ENCODE data around the gene CEACAM16.

The CEACAM16 gene

DNA sequence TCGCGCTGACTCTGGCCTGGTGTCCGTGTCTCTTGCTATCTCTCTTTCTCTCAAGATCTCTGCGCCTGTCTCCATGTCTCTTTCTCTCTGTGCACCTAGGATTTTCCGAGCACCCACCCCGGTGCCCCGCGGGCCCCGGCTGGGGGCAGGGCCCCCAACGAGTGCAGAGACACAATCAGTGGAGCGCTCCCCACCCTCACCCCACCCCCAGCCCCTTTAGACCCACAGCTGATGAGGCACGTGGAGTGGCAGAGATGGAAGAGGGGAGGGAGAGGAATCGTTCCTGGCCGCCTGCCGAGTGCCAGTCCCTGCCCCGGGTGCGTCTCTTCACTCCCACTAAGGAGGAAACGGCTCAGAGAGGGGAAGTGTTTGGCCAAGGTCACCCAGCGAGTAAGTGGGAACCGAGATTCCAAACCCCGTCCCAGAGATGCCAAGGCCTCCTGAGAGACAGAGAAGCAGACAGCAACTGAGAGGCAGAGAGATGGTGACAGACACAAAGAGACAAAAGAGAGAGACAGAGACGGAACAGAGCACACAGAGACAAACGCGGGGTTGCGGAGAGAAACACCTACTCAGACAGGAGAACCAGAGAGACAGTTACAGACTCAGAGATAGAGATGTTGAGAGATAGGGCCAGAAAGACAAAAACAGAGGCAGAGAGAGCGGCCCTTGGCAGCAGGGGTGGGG is 48.9 kb downstream of the CEACAM16 start:
- DNase-seq, result peak; percentile 81

GRCh38 chr19:44748426-44749254 is 49.7 kb downstream of the CEACAM16 start, which contains the start of gene BCL3:
TSS of gene BCL3 (plus strand) at chr19:44748708. CDS start at chr19:44748791, 83 bp downstream.
- peak; percentile 77 for DNase-seq

GRCh38 chr19:44749292-44749691 is 50.3 kb downstream of the CEACAM16 start:
- DNase-seq, result no peak

DNA sequence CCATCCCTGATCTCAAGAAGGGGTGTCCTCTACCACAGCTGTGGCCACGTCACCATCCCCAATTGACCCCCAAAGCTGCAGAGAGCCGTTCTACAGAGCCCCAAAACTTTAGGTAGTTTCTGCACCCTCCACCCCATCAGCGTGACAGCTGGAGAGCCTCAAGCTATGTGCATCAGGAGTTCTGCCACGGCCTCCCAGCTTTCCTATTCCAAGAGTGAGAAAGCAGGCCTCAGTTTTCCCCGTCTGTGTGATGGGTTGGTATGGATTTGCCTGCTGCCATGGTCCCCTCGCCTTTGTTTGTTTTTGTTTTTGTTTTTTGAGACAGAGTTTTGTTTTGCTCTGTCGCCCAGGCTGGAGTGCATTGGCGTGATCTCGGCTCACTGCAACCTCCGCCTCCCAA is 51.0 kb downstream of the CEACAM16 start:
- DNase-seq, result no peak

GRCh38 chr19:44752123-44752815 is 53.3 kb downstream of the CEACAM16 start:
- no peak for DNase-seq

GRCh38 chr19:44752816-44753625 is 54.1 kb downstream of the CEACAM16 start:
- peak; percentile 98 for DNase-seq

DNA sequence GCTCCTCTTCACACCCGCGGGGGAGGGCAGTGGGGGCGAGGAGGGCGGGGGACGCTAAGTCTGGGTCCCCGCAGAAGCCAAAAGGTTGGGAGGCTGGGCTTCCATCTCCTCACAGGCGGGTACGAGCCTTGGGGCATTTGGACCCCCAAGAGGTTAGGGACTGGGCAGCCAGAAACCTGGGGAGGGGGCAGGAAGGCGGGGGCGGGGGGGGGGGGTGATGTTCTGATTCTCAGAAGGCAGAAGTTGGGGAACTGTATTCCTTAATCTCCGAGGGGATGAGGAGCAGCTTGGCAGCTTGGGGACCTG is 54.6 kb downstream of the CEACAM16 start:
- no peak for DNase-seq

DNA sequence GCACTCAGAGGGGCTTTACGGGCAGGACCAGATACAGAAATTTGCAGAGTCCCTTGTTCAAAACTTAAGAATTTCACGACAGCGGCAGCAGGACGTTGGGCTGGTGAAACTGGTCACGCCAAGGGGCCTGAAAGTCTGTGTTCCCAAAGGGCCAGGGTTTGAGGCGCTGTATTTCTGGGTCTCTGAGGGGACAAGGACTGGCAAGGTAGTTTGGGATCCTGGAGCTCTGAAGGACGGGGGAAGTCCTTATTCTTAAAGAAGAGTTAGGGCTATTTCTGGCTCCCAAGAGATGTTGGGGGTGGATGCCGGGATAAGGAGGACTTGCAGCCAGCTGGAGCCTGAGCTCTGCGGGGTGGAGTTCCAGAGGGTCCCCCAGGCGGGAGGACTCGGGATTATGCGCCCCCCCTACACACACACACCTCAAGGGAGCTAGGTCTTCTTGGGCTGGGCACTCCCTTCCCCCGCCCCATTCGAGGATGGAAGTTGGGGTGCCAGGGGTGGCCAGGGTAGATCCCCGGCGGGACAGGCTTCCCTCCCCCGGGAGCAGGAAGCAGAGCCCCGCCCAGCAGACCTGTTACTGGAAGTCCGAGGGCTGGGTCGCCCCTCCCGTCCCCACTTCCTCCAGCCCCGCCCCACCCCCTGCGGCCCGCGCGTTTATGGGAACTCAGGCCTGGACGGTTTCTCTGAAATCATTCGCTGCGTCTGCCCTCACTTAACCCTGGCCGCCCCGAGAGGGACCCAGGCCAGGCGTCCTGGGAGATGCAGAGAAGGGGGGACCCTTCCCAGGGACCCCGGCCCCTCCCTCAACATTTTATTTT is 55.2 kb downstream of the CEACAM16 start:
- peak; percentile 83 for DNase-seq

GRCh38 chr19:44754750-44755080 is 55.8 kb downstream of the CEACAM16 start:
- DNase-seq, result no peak

DNA sequence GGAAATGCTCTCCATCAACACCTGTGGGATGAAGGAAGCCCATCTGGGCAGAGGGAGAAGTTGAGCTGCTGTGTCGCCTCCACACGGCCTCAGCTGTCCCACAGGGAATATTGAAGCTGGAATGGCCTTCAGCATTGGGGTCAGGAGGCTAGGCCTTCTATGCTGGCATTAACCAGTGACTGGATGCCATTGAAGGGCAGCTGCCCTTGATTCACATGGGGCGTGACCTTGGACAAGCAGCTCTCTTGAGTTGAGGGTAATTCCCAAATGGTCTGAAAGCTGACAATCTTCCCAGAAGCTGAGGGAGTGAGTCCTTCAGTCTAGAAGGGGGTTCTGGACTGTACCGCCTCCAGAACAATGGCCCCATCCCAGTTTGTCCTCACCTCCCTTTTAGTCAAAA is 56.3 kb downstream of the CEACAM16 start:
- DNase-seq, result no peak

DNA sequence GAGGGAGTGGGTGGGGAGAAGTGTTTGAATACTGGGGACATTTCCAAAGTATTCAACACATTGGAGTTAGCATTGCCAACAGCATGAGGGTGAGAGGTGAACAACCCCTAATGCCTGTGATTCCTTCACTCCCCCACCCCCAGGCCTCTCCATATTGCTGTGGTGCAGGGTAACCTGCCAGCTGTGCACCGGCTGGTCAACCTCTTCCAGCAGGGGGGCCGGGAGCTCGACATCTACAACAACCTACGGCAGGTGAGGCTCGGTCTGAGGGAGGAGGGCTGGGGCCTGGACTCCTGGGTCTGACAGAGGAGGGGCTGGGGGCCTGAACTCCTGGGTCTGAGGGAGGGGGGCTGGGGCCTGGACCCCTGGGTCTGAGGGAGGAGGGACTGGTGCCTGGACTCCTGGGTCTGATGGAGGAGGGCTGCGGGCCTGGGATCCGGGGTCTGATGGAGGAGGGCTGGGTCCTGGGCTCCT is 57.2 kb downstream of the CEACAM16 start:
- no peak for DNase-seq

GRCh38 chr19:44757057-44757734 is 58.2 kb downstream of the CEACAM16 start:
- DNase-seq, result no peak

DNA sequence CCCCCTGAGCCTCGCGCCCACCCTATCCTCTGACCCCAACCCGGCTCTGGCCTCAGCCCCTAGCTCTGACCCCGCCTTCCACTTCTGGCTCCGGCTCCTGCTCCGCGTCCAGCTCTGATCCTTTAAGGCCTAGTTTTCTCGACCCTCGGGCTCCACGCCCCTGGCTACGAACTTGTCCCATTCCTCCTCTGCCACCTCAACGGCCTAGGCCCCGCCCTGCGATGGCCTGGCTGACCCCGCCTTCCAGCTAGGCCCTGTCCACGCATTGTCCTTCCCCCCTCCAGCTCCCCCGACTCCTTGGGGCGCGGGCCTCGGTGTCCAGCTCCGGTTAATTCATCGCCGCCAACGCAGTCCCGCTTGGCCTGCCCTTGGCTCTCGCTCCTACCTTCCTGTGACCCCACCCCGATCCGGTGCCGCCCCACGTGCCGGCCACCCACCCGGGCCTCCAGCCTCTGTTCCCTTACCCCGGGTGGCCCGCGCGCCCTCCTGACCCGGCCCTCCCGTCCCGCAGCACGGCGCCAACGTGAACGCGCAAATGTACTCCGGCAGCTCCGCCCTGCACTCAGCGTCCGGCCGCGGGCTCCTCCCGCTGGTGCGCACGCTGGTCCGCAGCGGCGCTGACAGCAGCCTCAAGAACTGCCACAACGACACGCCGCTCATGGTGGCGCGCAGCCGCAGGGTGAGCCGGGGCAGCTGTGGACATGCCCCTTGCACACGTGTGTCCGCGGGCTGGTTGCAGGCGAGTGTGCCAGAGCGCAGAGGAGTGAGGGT is 59.0 kb downstream of the CEACAM16 start:
- DNase-seq, result no peak

DNA sequence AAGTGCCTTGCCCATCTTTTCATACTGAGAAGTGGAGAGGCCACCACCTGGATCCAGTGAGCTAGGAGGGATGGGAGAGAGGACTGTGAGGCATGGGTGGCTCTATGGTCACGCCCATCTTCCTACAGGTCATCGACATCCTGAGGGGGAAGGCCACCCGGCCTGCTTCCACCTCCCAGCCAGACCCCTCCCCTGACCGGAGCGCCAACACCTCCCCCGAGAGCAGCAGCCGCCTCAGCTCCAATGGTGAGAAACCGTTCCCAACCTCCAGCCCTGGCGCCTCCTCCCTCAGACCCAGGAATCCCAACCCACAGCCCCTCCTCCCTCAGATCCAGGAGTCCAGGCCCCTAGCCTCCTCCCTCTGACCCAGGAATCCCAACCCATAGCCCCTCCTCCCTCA is 59.6 kb downstream of the CEACAM16 start:
- no peak for DNase-seq

DNA sequence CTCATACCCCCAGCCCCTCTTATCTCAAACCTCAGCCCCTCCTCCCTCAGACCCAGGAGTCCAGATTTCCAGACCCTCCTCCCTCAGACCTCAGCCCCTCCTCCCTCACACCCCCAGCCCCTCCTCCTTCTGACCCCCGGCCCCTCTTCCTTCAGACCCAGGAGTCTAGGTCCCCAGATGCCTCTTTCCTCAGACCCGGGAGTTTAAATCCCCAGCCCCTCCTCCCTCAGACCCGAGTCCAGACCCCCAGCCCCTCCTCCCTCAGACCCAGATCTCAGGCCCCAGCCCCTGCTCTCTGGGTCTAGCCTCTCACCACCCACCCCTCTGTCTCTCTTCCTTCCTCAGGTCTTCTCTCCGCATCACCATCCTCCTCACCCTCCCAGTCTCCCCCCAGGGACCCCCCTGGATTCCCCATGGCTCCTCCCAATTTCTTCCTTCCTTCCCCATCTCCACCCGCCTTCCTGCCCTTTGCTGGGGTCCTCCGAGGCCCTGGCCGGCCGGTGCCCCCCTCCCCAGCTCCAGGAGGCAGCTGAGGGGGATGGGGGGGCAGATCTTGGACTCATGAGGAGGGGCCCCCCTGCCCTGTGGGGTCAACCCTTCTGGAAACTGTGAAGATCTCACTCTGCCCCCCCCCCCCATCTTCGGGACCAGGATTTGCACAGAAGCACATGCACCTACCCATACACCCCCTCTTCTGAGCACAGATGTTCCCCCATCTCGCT is 60.3 kb downstream of the CEACAM16 start:
- DNase-seq, result no peak

Data from NCI-H226 (cell line).